ENCODE measurements around the gene RGS3. TPM values are rescaled to one million over a fixed set of nuclear protein-coding genes. Genes with fewer than 3 reads are reported as not detected.

Gene RGS3
- total and polyA plus RNA-seq, 2 of the 13 experiments (the other 11 are each of a cell fraction or from before 2014, with no cell fraction given), result 17.1 to 28.8 TPM

GRCh38 chr9:113504725-113505590 is 41.4 kb downstream of the RGS3 start (continued):
- TF ChIP-seq ZNF367 (CRISPR knock-in tag; IDR thresholded peaks at IDR 0.05; ENCODE audit: borderline replicate concordance), result 0 out of 2 replicates have a peak, but pooled peaks have one; percentile 51
- no peak for TF ChIP-seq SYNCRIP (IDR thresholded peaks at IDR 0.05; ENCODE audit: insufficient read depth, low read depth, low read length)
- no peak for TF ChIP-seq SMAD9 (CRISPR knock-in tag; IDR thresholded peaks at IDR 0.05)
- TF ChIP-seq CENPT (CRISPR knock-in tag; IDR thresholded peaks at IDR 0.05; ENCODE audit: low read depth), result no peak
- TF ChIP-seq ZNF589 (CRISPR knock-in tag; conservative IDR thresholded peaks at IDR 0.05), result no peak
- no peak for TF ChIP-seq ATM (IDR thresholded peaks at IDR 0.05; ENCODE audit: borderline replicate concordance)
- TF ChIP-seq RAD51 (IDR thresholded peaks at IDR 0.05; ENCODE audit: borderline replicate concordance), result no peak
- peak; percentile 95 for TF ChIP-seq JUNB (CRISPR knock-in tag; IDR thresholded peaks at IDR 0.05; ENCODE audit: borderline replicate concordance)
- peak; percentile 81; the same call in 1 of the 2 replicates for TF ChIP-seq ZFY (CRISPR knock-in tag; IDR thresholded peaks at IDR 0.05)
- TF ChIP-seq PAX8 (CRISPR knock-in tag; IDR thresholded peaks at IDR 0.05; ENCODE audit: borderline replicate concordance), result no peak
- TF ChIP-seq ZBTB21 (CRISPR knock-in tag; IDR thresholded peaks at IDR 0.05), result no peak; the same call in 1 of the 2 replicates
- TF ChIP-seq CSRNP2 (CRISPR knock-in tag; conservative IDR thresholded peaks at IDR 0.05; ENCODE audit: low read depth), result no peak
- TF ChIP-seq IKZF1 (IDR thresholded peaks at IDR 0.05), result no peak
- no peak for TF ChIP-seq ZUFSP (CRISPR knock-in tag; IDR thresholded peaks at IDR 0.05; ENCODE audit: borderline replicate concordance)
- peak; percentile 72 for TF ChIP-seq ZNF891 (CRISPR knock-in tag; IDR thresholded peaks at IDR 0.05)
- TF ChIP-seq RBAK (CRISPR knock-in tag; IDR thresholded peaks at IDR 0.05), result no peak
- TF ChIP-seq YEATS4 (CRISPR knock-in tag; IDR thresholded peaks at IDR 0.05; ENCODE audit: borderline replicate concordance), result peak; percentile 83; the same call in 1 of the 2 replicates
- TF ChIP-seq PLRG1 (conservative IDR thresholded peaks at IDR 0.05), result no peak
- TF ChIP-seq SNAPC4 (CRISPR knock-in tag; IDR thresholded peaks at IDR 0.05), result no peak
- TF ChIP-seq ZNF614 (CRISPR knock-in tag; IDR thresholded peaks at IDR 0.05; ENCODE audit: borderline replicate concordance), result peak; percentile 89; the same call in 1 of the 2 replicates
- TF ChIP-seq ZNF224 (CRISPR knock-in tag; IDR thresholded peaks at IDR 0.05), result no peak
